Measurements from ENCODE around the gene REV1.

REV1 gene

DNA sequence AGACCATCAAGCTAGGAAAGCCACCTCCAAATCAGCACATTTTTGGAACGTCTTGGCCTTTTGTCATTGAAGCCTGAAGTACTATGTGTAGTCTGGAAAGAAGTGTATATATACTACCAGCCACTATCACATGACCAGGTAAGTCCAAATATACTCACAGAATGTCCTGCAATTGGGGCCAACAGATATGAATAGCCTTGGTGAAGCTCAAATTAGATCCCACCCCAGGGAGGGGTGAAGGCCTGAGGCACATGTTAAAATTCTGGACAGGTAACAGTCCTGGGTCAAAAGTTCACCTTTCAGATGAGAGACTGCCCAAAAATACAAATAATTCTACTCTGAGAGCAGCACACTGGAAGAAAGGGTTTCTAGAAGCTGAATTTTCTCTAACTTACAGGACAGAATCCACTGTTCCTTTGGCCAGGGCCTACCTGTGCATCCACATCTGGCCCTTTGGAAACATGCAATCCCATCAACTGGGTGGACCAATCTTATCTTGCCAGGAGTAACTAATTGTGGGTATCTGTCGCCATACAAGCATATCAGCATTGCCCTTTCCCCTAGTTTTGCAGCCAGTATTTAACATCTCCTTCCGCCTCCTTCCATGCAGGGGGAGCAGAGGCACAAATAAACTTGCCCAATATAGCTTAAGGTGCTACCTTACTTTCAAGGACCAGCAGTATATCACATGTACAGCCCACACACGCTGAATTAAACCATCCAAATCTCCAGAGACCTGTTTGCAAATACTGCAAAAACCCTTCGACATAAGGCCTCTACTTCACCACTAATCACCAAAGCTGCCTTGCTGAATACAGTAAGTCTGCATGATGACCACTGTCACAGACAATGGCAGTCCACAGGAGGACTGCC is 84.8 kb downstream of the REV1 start:
- no peak for TF ChIP-seq BACH2 (CRISPR knock-in tag; IDR thresholded peaks at IDR 0.05; ENCODE audit: borderline replicate concordance)
- TF ChIP-seq, protein P1, sequence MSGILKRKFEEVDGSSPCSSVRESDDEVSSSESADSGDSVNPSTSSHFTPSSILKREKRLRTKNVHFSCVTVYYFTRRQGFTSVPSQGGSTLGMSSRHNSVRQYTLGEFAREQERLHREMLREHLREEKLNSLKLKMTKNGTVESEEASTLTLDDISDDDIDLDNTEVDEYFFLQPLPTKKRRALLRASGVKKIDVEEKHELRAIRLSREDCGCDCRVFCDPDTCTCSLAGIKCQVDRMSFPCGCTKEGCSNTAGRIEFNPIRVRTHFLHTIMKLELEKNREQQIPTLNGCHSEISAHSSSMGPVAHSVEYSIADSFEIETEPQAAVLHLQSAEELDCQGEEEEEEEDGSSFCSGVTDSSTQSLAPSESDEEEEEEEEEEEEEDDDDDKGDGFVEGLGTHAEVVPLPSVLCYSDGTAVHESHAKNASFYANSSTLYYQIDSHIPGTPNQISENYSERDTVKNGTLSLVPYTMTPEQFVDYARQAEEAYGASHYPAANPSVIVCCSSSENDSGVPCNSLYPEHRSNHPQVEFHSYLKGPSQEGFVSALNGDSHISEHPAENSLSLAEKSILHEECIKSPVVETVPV (CRISPR knock-in tag; IDR thresholded peaks at IDR 0.05) = no peak
- TF ChIP-seq, protein P2, sequence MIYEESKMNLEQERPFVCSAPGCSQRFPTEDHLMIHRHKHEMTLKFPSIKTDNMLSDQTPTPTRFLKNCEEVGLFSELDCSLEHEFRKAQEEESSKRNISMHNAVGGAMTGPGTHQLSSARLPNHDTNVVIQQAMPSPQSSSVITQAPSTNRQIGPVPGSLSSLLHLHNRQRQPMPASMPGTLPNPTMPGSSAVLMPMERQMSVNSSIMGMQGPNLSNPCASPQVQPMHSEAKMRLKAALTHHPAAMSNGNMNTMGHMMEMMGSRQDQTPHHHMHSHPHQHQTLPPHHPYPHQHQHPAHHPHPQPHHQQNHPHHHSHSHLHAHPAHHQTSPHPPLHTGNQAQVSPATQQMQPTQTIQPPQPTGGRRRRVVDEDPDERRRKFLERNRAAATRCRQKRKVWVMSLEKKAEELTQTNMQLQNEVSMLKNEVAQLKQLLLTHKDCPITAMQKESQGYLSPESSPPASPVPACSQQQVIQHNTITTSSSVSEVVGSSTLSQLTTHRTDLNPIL (CRISPR knock-in tag; IDR thresholded peaks at IDR 0.05; ENCODE audit: low read depth) = no peak
- TF ChIP-seq RARB (CRISPR knock-in tag; IDR thresholded peaks at IDR 0.05) = no peak
- TF ChIP-seq TCF4 (CRISPR knock-in tag; IDR thresholded peaks at IDR 0.05; ENCODE audit: borderline replicate concordance) = no peak
- no peak for TF ChIP-seq CSDC2 (CRISPR knock-in tag; IDR thresholded peaks at IDR 0.05)
- TF ChIP-seq TOX (CRISPR knock-in tag; IDR thresholded peaks at IDR 0.05; ENCODE audit: borderline replicate concordance) = no peak
- TF ChIP-seq, protein P3, sequence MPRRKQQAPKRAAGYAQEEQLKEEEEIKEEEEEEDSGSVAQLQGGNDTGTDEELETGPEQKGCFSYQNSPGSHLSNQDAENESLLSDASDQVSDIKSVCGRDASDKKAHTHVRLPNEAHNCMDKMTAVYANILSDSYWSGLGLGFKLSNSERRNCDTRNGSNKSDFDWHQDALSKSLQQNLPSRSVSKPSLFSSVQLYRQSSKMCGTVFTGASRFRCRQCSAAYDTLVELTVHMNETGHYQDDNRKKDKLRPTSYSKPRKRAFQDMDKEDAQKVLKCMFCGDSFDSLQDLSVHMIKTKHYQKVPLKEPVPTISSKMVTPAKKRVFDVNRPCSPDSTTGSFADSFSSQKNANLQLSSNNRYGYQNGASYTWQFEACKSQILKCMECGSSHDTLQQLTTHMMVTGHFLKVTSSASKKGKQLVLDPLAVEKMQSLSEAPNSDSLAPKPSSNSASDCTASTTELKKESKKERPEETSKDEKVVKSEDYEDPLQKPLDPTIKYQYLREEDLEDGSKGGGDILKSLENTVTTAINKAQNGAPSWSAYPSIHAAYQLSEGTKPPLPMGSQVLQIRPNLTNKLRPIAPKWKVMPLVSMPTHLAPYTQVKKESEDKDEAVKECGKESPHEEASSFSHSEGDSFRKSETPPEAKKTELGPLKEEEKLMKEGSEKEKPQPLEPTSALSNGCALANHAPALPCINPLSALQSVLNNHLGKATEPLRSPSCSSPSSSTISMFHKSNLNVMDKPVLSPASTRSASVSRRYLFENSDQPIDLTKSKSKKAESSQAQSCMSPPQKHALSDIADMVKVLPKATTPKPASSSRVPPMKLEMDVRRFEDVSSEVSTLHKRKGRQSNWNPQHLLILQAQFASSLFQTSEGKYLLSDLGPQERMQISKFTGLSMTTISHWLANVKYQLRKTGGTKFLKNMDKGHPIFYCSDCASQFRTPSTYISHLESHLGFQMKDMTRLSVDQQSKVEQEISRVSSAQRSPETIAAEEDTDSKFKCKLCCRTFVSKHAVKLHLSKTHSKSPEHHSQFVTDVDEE (CRISPR knock-in tag; IDR thresholded peaks at IDR 0.05) = no peak
- TF ChIP-seq, protein P4, sequence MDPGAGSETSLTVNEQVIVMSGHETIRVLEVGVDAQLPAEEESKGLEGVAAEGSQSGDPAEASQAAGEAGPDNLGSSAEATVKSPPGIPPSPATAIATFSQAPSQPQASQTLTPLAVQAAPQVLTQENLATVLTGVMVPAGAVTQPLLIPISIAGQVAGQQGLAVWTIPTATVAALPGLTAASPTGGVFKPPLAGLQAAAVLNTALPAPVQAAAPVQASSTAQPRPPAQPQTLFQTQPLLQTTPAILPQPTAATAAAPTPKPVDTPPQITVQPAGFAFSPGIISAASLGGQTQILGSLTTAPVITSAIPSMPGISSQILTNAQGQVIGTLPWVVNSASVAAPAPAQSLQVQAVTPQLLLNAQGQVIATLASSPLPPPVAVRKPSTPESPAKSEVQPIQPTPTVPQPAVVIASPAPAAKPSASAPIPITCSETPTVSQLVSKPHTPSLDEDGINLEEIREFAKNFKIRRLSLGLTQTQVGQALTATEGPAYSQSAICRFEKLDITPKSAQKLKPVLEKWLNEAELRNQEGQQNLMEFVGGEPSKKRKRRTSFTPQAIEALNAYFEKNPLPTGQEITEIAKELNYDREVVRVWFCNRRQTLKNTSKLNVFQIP (CRISPR knock-in tag; IDR thresholded peaks at IDR 0.05; ENCODE audit: borderline replicate concordance, low read depth) = no peak
- TF ChIP-seq ZFP3 (CRISPR knock-in tag; IDR thresholded peaks at IDR 0.05) = no peak
- ATAC-seq = no peak

DNA sequence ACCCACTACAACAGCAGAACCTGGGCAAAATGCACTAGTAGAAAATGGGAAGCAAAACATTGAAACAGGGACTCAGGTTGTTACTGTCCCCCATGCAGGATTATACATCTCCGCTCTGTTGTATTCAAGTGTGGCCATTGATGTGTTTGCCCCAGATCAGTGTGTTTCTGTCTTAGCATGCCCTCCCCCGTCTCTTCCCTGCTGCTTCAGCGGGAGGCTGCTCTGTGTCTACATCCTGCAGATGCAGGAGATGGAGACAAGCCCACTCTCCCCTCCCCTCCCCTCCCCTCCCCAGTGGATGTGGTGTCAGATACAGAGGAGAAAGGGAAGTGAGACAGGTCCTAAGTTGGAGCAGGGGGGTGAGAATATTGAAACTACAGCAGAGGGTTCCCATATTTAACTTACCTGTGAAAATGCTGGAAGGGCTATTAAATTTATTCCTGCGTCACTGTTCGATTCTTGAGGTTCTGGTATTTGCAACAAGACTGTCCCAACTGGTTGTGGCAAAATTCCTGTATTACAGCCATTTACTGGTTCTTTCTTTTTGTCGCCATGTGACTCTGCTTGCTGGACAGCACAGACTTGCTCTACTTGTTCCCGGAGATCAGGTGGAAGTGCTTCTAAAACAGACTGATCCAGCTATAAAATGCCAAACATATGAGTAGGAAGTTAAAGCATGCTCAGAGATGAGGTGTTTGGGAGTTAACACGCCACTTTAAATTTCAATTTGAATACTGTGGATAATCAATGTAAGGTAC is 85.6 kb downstream of the REV1 start:
- TF ChIP-seq ZC3H10 (CRISPR knock-in tag; IDR thresholded peaks at IDR 0.05) (no peak), BACH2 (CRISPR knock-in tag; IDR thresholded peaks at IDR 0.05; ENCODE audit: borderline replicate concordance) (no peak), ZNF565 (CRISPR knock-in tag; conservative IDR thresholded peaks at IDR 0.05; ENCODE audit: low read depth) (no peak), SNAI2 (CRISPR knock-in tag; IDR thresholded peaks at IDR 0.05) (no peak), RARB (CRISPR knock-in tag; IDR thresholded peaks at IDR 0.05) (no peak)
- TF ChIP-seq, protein P1 (CRISPR knock-in tag; IDR thresholded peaks at IDR 0.05) = no peak
- TF ChIP-seq, protein P5, sequence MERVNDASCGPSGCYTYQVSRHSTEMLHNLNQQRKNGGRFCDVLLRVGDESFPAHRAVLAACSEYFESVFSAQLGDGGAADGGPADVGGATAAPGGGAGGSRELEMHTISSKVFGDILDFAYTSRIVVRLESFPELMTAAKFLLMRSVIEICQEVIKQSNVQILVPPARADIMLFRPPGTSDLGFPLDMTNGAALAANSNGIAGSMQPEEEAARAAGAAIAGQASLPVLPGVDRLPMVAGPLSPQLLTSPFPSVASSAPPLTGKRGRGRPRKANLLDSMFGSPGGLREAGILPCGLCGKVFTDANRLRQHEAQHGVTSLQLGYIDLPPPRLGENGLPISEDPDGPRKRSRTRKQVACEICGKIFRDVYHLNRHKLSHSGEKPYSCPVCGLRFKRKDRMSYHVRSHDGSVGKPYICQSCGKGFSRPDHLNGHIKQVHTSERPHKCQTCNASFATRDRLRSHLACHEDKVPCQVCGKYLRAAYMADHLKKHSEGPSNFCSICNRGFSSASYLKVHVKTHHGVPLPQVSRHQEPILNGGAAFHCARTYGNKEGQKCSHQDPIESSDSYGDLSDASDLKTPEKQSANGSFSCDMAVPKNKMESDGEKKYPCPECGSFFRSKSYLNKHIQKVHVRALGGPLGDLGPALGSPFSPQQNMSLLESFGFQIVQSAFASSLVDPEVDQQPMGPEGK (CRISPR knock-in tag; IDR thresholded peaks at IDR 0.05; ENCODE audit: borderline replicate concordance) = no peak

DNA sequence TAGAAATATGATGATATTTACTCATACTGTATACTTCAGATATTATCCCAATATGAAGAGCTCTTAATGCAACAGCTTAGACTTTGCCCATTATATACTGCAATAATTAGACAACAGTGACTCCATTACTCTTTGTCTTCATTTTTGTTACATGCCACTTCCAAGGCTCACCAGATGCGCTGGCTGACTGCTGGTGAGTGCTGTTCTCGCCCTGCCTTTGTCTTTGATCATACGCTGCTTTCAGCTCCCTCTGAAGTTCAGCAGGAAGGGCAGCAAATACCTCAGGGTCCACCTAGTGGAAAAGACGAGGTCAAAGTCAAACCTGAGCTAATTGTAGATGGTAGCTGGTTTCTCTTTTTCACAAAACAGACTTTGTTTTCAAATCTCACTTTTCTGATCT is 86.3 kb downstream of the REV1 start:
- no peak for ATAC-seq
- no peak for TF ChIP-seq BACH2 (CRISPR knock-in tag; IDR thresholded peaks at IDR 0.05; ENCODE audit: borderline replicate concordance)
- no peak for TF ChIP-seq PPARA (CRISPR knock-in tag; IDR thresholded peaks at IDR 0.05; ENCODE audit: borderline replicate concordance)
- TF ChIP-seq, protein P5 (CRISPR knock-in tag; IDR thresholded peaks at IDR 0.05; ENCODE audit: borderline replicate concordance) = no peak
- TF ChIP-seq SNAI2 (CRISPR knock-in tag; IDR thresholded peaks at IDR 0.05) = no peak
- TF ChIP-seq ZFP3 (CRISPR knock-in tag; IDR thresholded peaks at IDR 0.05) = no peak
- TF ChIP-seq, protein P2 (CRISPR knock-in tag; IDR thresholded peaks at IDR 0.05; ENCODE audit: low read depth) = no peak
- no peak for TF ChIP-seq TOX (CRISPR knock-in tag; IDR thresholded peaks at IDR 0.05; ENCODE audit: borderline replicate concordance)
- TF ChIP-seq, protein P4 (CRISPR knock-in tag; IDR thresholded peaks at IDR 0.05; ENCODE audit: borderline replicate concordance, low read depth) = no peak
- TF ChIP-seq ZNF70 (CRISPR knock-in tag; IDR thresholded peaks at IDR 0.05) = no peak
- TF ChIP-seq TCF4 (CRISPR knock-in tag; IDR thresholded peaks at IDR 0.05; ENCODE audit: borderline replicate concordance) = no peak

More for the DNA sequence above, 85.6 kb downstream of the REV1 start:
- ATAC-seq = no peak; the same call in 2 of the 3 replicates
